ENCODE data around the gene EEF2. TPM values are rescaled to one million over a fixed set of nuclear protein-coding genes. Genes with fewer than 3 reads are reported as not detected.
"Not testable (repeated sequence)": the region's sequence is repeated elsewhere in the genome, so short reads cannot be mapped to it uniquely, and the experiment has no call there.

EEF2 gene
- total RNA-seq, 2 experiments from 2014 or later: 2,756 to 2,866 TPM

GRCh38 chr19:3969435-3970312, 15.6 kb downstream of the EEF2 start:
- H3K27ac Mint-ChIP-seq: peak overlapping the region; percentile 84
- DNase-seq (no peak), ATAC-seq (ENCODE audit: poor library complexity) (no peak)
- Histone ChIP-seq H3K36me3 (ENCODE audit: insufficient read depth, low read length) (peaks cover 33% of the 10 kb centered on the region), H3K4me3 (ENCODE audit: low read length) (peak overlapping the region; percentile 95), H3K27ac (ENCODE audit: low read depth in 1 of 2, low read length in 2 of 2) (no peak overlapping the region), H3K27me3 (ENCODE audit: control insufficient read depth in 1 of 2, insufficient read depth in 2 of 2, low read length in 2 of 2) (no peaks in the 10 kb centered on the region), H3K4me1 (ENCODE audit: insufficient read depth, low read length) (peaks cover 34% of the 10 kb centered on the region), H3K9me3 (ENCODE audit: control insufficient read depth in 1 of 2, insufficient read depth in 1 of 2, low read length in 2 of 2) (no peaks in the 10 kb centered on the region)
- H3K27me3 Mint-ChIP-seq: no peaks in the 10 kb centered on the region
- TF ChIP-seq CTCF (IDR thresholded peaks at IDR 0.05): no peak
- peak overlapping the region; percentile 88 for H3K4me3 Mint-ChIP-seq
- peaks cover 42% of the 10 kb centered on the region for H3K36me3 Mint-ChIP-seq (ENCODE audit: low read depth)
- ChIA-PET POLR2A (interaction anchor here (1.3 to 4.6 kb wide), 2 partner anchors 10 to 14 kb away, joined by 7 to 72 read pairs; partner anchors contain the start of gene EEF2), CTCF (interaction anchor here (4.4 kb wide), 1 partner anchor 18 kb away, joined by 29 read pairs; no protein-coding TSS in a partner anchor)
- no peaks in the 10 kb centered on the region for H3K9me3 Mint-ChIP-seq
- intact Hi-C loops (cut with DNase I, micrococcal nuclease): loop anchor here in 1 of 2 experiments (2.0 kb wide), 1 partner anchor 15 kb away; the partner anchor contains the start of gene EEF2
- H3K4me1 Mint-ChIP-seq (ENCODE audit: low read depth): peaks cover 22% of the 10 kb centered on the region

- intact Hi-C loops (cut with DNase I, micrococcal nuclease): no loop called here
- Mint-ChIP-seq H3K36me3 (ENCODE audit: low read depth) (peaks cover 44% of the 10 kb centered on the region), H3K27me3 (no peaks in the 10 kb centered on the region), H3K9me3 (no peaks in the 10 kb centered on the region), H3K4me3 (peak overlapping the region; percentile 62), H3K27ac (no peak overlapping the region), H3K4me1 (ENCODE audit: low read depth) (peaks cover 22% of the 10 kb centered on the region)
- POLR2A ChIA-PET: interaction anchor here (0.6 to 4.6 kb wide), 2 partner anchors 15 to 98 kb away, joined by 3 to 72 read pairs; partner anchors contain the start of gene EEF2
- H3K9me3 ChIP-seq (ENCODE audit: control insufficient read depth in 1 of 2, insufficient read depth in 1 of 2, low read length in 2 of 2): no peaks in the 10 kb centered on the region
- DNase-seq: no peak
- TF ChIP-seq CTCF (IDR thresholded peaks at IDR 0.05): no peak
- H3K4me1 ChIP-seq (ENCODE audit: insufficient read depth, low read length): peaks cover 34% of the 10 kb centered on the region
- peaks cover 40% of the 10 kb centered on the region for H3K36me3 ChIP-seq (ENCODE audit: insufficient read depth, low read length)
- CTCF ChIA-PET: interaction anchor here (4.4 kb wide), 1 partner anchor 19 kb away, joined by 29 read pairs; no protein-coding TSS in a partner anchor
- H3K4me3 ChIP-seq (ENCODE audit: low read length): no peak overlapping the region
- H3K27ac ChIP-seq (ENCODE audit: low read depth in 1 of 2, low read length in 2 of 2): no peak overlapping the region
- no peaks in the 10 kb centered on the region for H3K27me3 ChIP-seq (ENCODE audit: control insufficient read depth in 1 of 2, insufficient read depth in 2 of 2, low read length in 2 of 2)
- ATAC-seq (ENCODE audit: poor library complexity): no peak
Measured at GRCh38 chr19:3968556-3969434, 16.5 kb downstream of the EEF2 start.

- peaks cover 22% of the 10 kb centered on the region for H3K4me1 Mint-ChIP-seq (ENCODE audit: low read depth)
- peak overlapping the region; percentile 62 for H3K4me3 Mint-ChIP-seq
- H3K36me3 ChIP-seq (ENCODE audit: insufficient read depth, low read length): peaks cover 48% of the 10 kb centered on the region
- H3K9me3 Mint-ChIP-seq; H3K27me3 ChIP-seq (ENCODE audit: control insufficient read depth in 1 of 2, insufficient read depth in 2 of 2, low read length in 2 of 2); H3K27ac ChIP-seq (ENCODE audit: low read depth in 1 of 2, low read length in 2 of 2); H3K4me3 ChIP-seq (ENCODE audit: low read length); DNase-seq; H3K27me3 Mint-ChIP-seq; H3K27ac Mint-ChIP-seq; intact Hi-C loops (cut with DNase I, micrococcal nuclease); ATAC-seq (ENCODE audit: poor library complexity); H3K9me3 ChIP-seq (ENCODE audit: control insufficient read depth in 1 of 2, insufficient read depth in 1 of 2, low read length in 2 of 2): not testable (repeated sequence)
- peaks cover 34% of the 10 kb centered on the region for H3K4me1 ChIP-seq (ENCODE audit: insufficient read depth, low read length)
- CTCF ChIA-PET: interaction anchor here (4.4 kb wide), 1 partner anchor 20 kb away, joined by 29 read pairs; no protein-coding TSS in a partner anchor
- H3K36me3 Mint-ChIP-seq (ENCODE audit: low read depth): peaks cover 51% of the 10 kb centered on the region
- POLR2A ChIA-PET: interaction anchor here (4.6 kb wide), 1 partner anchor 16 kb away, joined by 72 read pairs; the partner anchor contains the start of gene EEF2
Measured at GRCh38 chr19:3967983-3968382, 17.3 kb downstream of the EEF2 start.

Measured in CD4-positive, alpha-beta T cell (primary cell).